Activated B cell treated with CpG ODN at 0.5 μM for 24 hours (primary cell): Measurements from ENCODE around the gene SPATA18. TPM values are rescaled to one million over a fixed set of nuclear protein-coding genes. Genes with fewer than 3 reads are reported as not detected.
"Not testable (repeated sequence)": the region's sequence is repeated elsewhere in the genome, so short reads cannot be mapped to it uniquely, and the experiment has no call there.

Source experiments
- ATAC-seq: fragments of 200-7000 bp; cut with Tn5 transposase; one replicate; pipeline ENCODE4 v1.10.0; 2021; ENCODE audit warnings: low read depth, mild to moderate bottlenecking, moderate library complexity
- CTCF ChIA-PET: fragments of 350-600 bp; sonication (Branson Sonifier 250); formaldehyde crosslinking; loops from one replicate; lab custom pipeline; 2021; ENCODE audit warnings: antibody characterized with exemption; lab: Charles Lee
- POLR2A ChIA-PET: fragments of 350-600 bp; sonication (Branson Sonifier 250); formaldehyde crosslinking; loops from one replicate; lab custom pipeline; 2021; ENCODE audit warnings: antibody characterized with exemption; lab: Charles Lee
- DNase-seq: peaks from one replicate; pipeline ENCODE4 v3.0.0; 2022
- H3K27ac Mint-ChIP-seq: one replicate; pipeline ENCODE4 v1.8.0; 2020; ENCODE audit warnings: mixed read lengths
- H3K27me3 Mint-ChIP-seq: one replicate; pipeline ENCODE4 v1.8.0; 2021; ENCODE audit warnings: mixed read lengths
- H3K36me3 Mint-ChIP-seq: one replicate; pipeline ENCODE4 v1.8.0; 2021; ENCODE audit warnings: low read depth, mixed read lengths
- H3K4me1 Mint-ChIP-seq: one replicate; pipeline ENCODE4 v1.8.0; 2021; ENCODE audit warnings: mixed read lengths
- H3K4me3 Mint-ChIP-seq: one replicate; pipeline ENCODE4 v1.8.0; 2020; ENCODE audit warnings: mild to moderate bottlenecking, mixed read lengths
- H3K9me3 Mint-ChIP-seq: one replicate; pipeline ENCODE4 v1.8.0; 2020; ENCODE audit warnings: mixed read lengths
- CTCF ChIP-seq: fragments of 200-600 bp; IDR thresholded peaks from one replicate; pipeline ENCODE4 v1.8.0; 2022; ENCODE audit warnings: antibody characterized with exemption, mild to moderate bottlenecking
- intact Hi-C: fragments of 100-400 bp; cut with micrococcal nuclease; formaldehyde crosslinking; loops from one replicate; pipeline ENCODE4 v1.15.1; 2024
- total RNA-seq: library from RNA; stranded (reverse); gene quantifications from 2 replicates; pipeline ENCODE4 v1.2.3, GENCODE V29; 2022

Gene SPATA18
- total RNA-seq, 1 donor from 2014 or later: 2.8 TPM

- Mint-ChIP-seq H3K4me3 (no peak overlapping the region), H3K4me1 (no peaks in the 10 kb centered on the region), H3K27me3 (peaks cover 7% of the 10 kb centered on the region), H3K9me3 (no peaks in the 10 kb centered on the region), H3K36me3 (no peaks in the 10 kb centered on the region), H3K27ac (no peak overlapping the region)
- POLR2A ChIA-PET: no interaction called here
- CTCF ChIA-PET: no interaction called here
- ATAC-seq (no peak), DNase-seq (no peak)
- no peak for TF ChIP-seq CTCF
- intact Hi-C loops: no loop called here
Observed at GRCh38 chr4:52079659-52080058, 28.6 kb downstream of the SPATA18 start.

DNA sequence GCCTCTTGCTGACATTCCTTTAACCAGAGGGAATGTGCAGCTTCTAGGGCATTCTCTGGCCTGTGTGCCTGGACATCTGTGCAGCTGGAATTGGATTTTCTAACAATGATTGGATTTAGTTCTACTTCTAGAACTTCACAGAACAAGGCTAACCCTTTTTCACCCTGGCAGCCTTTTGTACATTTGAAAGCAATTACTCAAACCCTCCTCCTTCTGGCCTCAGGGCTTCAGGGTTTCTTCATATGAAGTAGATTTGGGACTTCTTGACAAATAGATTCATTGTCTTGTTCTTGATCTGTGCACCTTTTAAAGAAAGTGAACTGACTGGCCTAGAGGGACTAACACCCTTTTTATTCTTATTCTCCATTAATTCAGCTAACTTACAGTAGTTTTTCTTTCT lies 30.1 kb downstream of the SPATA18 start:
- Mint-ChIP-seq H3K4me1 (no peaks in the 10 kb centered on the region), H3K27me3 (peaks cover 5% of the 10 kb centered on the region), H3K4me3 (no peak overlapping the region), H3K27ac (no peak overlapping the region), H3K36me3 (no peaks in the 10 kb centered on the region), H3K9me3 (no peaks in the 10 kb centered on the region)
- no peak for TF ChIP-seq CTCF
- intact Hi-C loops: no loop called here
- ATAC-seq (no peak), DNase-seq (no peak)
- ChIA-PET CTCF (no interaction called here), POLR2A (no interaction called here)

- not testable (repeated sequence) for H3K27me3 Mint-ChIP-seq
Observed at GRCh38 chr4:52086425-52086824, 35.3 kb downstream of the SPATA18 start.

DNA sequence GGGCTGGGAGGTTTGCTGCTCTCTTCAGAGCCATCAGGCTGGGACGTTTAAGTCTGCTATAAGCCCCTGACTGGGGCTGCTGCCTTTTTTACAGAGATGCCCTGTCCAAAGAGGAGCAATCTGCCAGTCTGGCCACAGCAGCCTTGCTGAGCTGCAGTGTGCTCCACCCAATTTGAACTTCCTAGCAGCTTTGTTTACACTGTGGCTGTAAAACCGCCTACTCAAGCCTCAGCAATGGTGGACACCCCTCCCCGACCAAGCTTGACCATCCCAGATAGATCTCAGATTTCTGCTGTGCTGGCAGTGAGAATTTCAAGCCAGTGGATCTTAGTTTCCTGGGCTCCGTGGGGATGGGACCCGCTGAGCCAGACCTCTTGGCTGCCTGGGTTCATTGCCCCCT lies 40.7 kb downstream of the SPATA18 start:
- Mint-ChIP-seq H3K9me3 (no peaks in the 10 kb centered on the region), H3K27ac (no peak overlapping the region), H3K36me3 (no peaks in the 10 kb centered on the region), H3K27me3 (peaks cover 6% of the 10 kb centered on the region), H3K4me3 (no peak overlapping the region), H3K4me1 (no peaks in the 10 kb centered on the region)
- ChIA-PET POLR2A (no interaction called here), CTCF (no interaction called here)
- intact Hi-C loops: no loop called here
- ATAC-seq: no peak
- TF ChIP-seq CTCF: no peak
- no peak for DNase-seq

More at GRCh38 chr4:52086425-52086824, 35.3 kb downstream of the SPATA18 start:
- H3K4me1 Mint-ChIP-seq, H3K27ac Mint-ChIP-seq, H3K9me3 Mint-ChIP-seq, ATAC-seq, H3K4me3 Mint-ChIP-seq, CTCF ChIA-PET, intact Hi-C loops, H3K36me3 Mint-ChIP-seq, DNase-seq, POLR2A ChIA-PET: not testable (repeated sequence)

GRCh38 chr4:52093466-52093865 lies 42.4 kb downstream of the SPATA18 start:
- Mint-ChIP-seq H3K4me3 (no peak overlapping the region), H3K9me3 (no peaks in the 10 kb centered on the region), H3K36me3 (no peaks in the 10 kb centered on the region), H3K27me3 (peaks cover 6% of the 10 kb centered on the region), H3K4me1 (no peaks in the 10 kb centered on the region), H3K27ac (no peak overlapping the region)
- TF ChIP-seq CTCF: no peak
- ATAC-seq (no peak), DNase-seq (no peak)
- intact Hi-C loops: no loop called here
- ChIA-PET CTCF (no interaction called here), POLR2A (no interaction called here)
